SK-N-DZ (cell line): ENCODE data around the gene FMN1.
"Not testable (repeated sequence)": the region's sequence is repeated elsewhere in the genome, so short reads cannot be mapped to it uniquely, and the experiment has no call there.

Experiments used
- DNase-seq: peaks from one replicate; pipeline ENCODE4 v3.0.0-alpha.2; 2015; ENCODE audit warnings: low spot score

Gene FMN1

GRCh38 chr15:32979710-32980109 is 214.8 kb downstream of the FMN1 start:
- DNase-seq: no peak

GRCh38 chr15:32977506-32977905 is 217.0 kb downstream of the FMN1 start:
- no peak for DNase-seq

- DNase-seq: no peak
These were observed 219.8 kb downstream of the FMN1 start for GRCh38 chr15:32974691-32975090.

- no peak for DNase-seq
These were observed 221.8 kb downstream of the FMN1 start for GRCh38 chr15:32972686-32973085.

- DNase-seq: no peak
These were observed 223.7 kb downstream of the FMN1 start for GRCh38 chr15:32970847-32971246.

GRCh38 chr15:32967521-32967920 is 227.0 kb downstream of the FMN1 start:
- no peak for DNase-seq

- no peak for DNase-seq
These were observed 228.0 kb downstream of the FMN1 start for GRCh38 chr15:32966512-32966911.

GRCh38 chr15:32965897-32966296 is 228.6 kb downstream of the FMN1 start:
- no peak for DNase-seq

- DNase-seq: no peak
These were observed 235.4 kb downstream of the FMN1 start for GRCh38 chr15:32959077-32959476.

- no peak for DNase-seq
These were observed 237.3 kb downstream of the FMN1 start for GRCh38 chr15:32957219-32957618.

GRCh38 chr15:32956711-32957110 is 237.8 kb downstream of the FMN1 start:
- DNase-seq: no peak

- peak; percentile 37 for DNase-seq
These were observed 238.5 kb downstream of the FMN1 start for GRCh38 chr15:32956006-32956405.

- DNase-seq: no peak
These were observed 241.0 kb downstream of the FMN1 start for GRCh38 chr15:32953533-32953910.

GRCh38 chr15:32952901-32953532 is 241.5 kb downstream of the FMN1 start:
- DNase-seq: peak; percentile 11

- no peak for DNase-seq
These were observed 242.6 kb downstream of the FMN1 start for GRCh38 chr15:32951736-32952464.

- not testable (repeated sequence) for DNase-seq
These were observed 244.5 kb downstream of the FMN1 start for GRCh38 chr15:32950051-32950450.

- no peak for DNase-seq
These were observed 248.3 kb downstream of the FMN1 start for GRCh38 chr15:32946210-32946609.

- no peak for DNase-seq
These were observed 250.1 kb downstream of the FMN1 start for GRCh38 chr15:32944431-32944830.

GRCh38 chr15:32943711-32944110 is 250.8 kb downstream of the FMN1 start:
- DNase-seq: no peak

GRCh38 chr15:32942401-32942841 is 252.1 kb downstream of the FMN1 start:
- DNase-seq: no peak

- peak; percentile 68 for DNase-seq
These were observed 252.7 kb downstream of the FMN1 start for GRCh38 chr15:32941823-32942222.

- DNase-seq: no peak
These were observed 257.5 kb downstream of the FMN1 start for GRCh38 chr15:32936976-32937375.

GRCh38 chr15:32936283-32936918 is 258.1 kb downstream of the FMN1 start:
- DNase-seq: no peak
